ENCODE data around the gene KASH5.

GRCh38 chr19:49340069-49340864 is 47.8 kb upstream of the KASH5 start:
- TF ChIP-seq YY1 (IDR thresholded peaks at IDR 0.05; ENCODE audit: low read depth, low read length) = no peak
- no peak for TF ChIP-seq TCF12 (IDR thresholded peaks at IDR 0.05; ENCODE audit: low read depth, low read length)
- no peak for TF ChIP-seq SIN3A (conservative IDR thresholded peaks at IDR 0.05 in 1 of 2, IDR thresholded peaks at IDR 0.05 in 1 of 2; ENCODE audit: low read depth in 1 of 2, low read length in 2 of 2)
- TF ChIP-seq CTCF (IDR thresholded peaks at IDR 0.05; ENCODE audit: control extremely low read depth in 1 of 3, insufficient read depth in 1 of 3, low read depth in 1 of 3, low read length in 3 of 3) = no peak
- TF ChIP-seq MAX (IDR thresholded peaks at IDR 0.05) = peak; percentile 82
